GM18868 (cell line): ENCODE data around the gene NEUROD1.
"Not testable (repeated sequence)": the region's sequence is repeated elsewhere in the genome, so short reads cannot be mapped to it uniquely, and the experiment has no call there.

Source experiments
- ATAC-seq: cut with Tn5 transposase; IDR thresholded peaks from one replicate; pipeline ENCODE4 v1.9.1; 2021; ENCODE audit warnings: mild to moderate bottlenecking, moderate library complexity; ENCODE audit not compliant: unreplicated experiment

The NEUROD1 gene

DNA sequence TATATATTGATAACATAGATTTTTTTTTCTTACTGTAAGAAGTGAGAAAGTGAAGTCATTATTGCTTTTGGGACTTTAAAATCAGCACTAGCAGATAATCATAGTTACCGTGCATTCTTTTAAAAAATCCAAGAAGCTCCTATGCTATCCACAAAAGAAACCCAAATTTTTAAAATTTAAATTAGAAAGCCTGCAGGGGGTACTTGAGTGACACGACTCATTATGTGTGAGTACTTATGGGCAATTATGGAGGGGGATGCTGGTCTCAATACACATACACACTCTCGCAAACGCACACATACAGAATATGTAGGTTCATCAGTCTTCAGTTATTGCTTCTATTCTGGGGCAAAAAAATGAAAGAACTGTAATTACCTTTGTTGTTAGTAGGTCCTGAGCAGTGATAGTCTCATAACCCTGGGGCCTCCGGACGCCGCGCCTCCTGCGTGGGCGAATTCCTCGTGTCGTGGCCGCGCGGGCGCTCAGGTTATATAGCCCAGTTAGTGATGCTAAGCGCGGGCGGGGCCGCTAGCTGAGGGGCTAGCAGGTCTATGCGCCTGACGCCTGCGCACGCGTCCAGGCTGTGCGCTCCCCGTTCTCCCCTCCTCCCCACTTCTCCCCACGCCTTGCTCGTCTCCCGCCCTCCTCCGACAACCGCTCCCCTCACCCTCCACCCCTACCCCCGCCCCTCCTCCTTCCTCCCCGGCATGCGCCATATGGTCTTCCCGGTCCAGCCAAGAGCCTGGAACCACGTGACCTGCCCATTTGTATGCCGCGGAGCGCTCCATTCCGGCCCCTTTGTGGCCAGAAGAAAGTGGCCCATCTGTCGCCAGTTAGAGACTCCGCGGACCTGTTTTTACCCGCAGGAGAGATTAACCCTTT, at the start of gene NEUROD1:
Gene NEUROD1 (minus strand): TSS at position 463 of the 882 bp plus-strand sequence. CDS start 1,657 bp downstream, outside the sequence.
- no peak for ATAC-seq

DNA sequence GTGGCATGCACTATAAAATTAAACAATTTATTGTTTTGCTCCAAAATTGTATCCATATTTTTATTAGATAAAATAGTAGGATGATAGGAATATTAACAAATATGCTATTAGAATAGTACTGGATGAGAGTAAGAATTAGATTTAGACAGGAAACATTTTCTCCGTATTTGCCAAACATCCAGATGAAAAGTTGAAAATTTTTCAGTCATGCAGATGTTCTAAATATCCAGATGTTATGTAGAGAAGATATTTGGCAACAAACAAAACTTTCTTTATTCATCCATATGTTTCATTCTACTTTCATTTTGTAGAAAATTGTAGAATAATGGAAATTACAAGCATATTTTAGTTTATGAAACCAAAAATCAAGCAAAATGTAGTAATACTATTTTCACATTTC, 45.2 kb upstream of the NEUROD1 start:
- no peak for ATAC-seq

- no peak for ATAC-seq
Measured at GRCh38 chr2:181724662-181725061, 44.3 kb upstream of the NEUROD1 start.

- ATAC-seq: no peak
Measured at GRCh38 chr2:181723731-181724130, 43.4 kb upstream of the NEUROD1 start.

DNA sequence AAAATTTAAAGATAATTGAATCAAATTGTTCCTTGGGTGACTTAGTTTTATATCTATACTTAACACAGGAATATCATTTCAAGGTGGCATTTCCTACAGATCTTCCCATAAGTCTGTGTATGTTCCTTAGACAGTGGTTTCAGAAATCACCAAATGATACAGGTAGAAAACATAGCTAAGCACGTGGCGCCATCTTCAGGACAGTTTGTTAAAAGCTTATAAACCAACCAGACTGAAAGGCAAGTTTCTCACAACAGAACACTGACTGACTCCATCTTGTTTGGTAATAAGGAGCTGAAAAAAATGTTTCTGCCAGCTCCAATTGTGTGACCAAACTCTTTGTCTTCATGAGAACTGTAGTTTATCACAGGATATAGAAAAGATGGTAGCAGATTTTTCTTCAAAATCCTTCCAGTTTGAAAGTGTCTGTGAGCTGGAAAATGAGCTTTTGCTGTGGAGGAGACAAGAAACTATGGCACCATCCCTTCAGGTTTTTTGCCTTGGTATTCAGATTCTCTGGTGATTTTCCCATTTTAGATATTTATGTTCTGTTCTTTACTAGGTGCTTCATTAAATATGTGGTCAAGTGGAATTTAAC, 34.8 kb upstream of the NEUROD1 start:
- peak; percentile 91 for ATAC-seq

GRCh38 chr2:181711051-181711450, 30.7 kb upstream of the NEUROD1 start:
- ATAC-seq: not testable (repeated sequence)

DNA sequence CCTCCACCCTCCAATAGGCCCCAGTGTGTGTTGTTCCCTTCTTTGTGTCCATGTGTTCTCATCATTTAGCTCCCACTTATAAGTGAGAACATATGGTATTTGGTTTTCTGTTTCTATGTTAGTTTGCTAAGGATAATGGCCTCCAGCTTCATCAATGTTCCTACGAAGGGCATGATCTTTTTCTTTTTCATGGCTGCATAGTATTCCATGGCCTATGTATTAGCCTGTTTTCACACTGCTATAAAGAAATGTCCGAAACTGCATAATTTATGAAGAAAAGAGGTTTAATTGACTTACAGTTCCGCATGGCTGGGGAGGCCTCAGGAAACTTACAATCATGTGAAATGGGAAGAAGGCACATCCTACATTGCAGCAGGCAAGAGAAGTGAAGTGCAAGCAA, 22.2 kb upstream of the NEUROD1 start:
- ATAC-seq: not testable (repeated sequence)

GRCh38 chr2:181698223-181698622, 17.9 kb upstream of the NEUROD1 start:
- no peak for ATAC-seq

- no peak for ATAC-seq
Measured at GRCh38 chr2:181697571-181697970, 17.3 kb upstream of the NEUROD1 start.

DNA sequence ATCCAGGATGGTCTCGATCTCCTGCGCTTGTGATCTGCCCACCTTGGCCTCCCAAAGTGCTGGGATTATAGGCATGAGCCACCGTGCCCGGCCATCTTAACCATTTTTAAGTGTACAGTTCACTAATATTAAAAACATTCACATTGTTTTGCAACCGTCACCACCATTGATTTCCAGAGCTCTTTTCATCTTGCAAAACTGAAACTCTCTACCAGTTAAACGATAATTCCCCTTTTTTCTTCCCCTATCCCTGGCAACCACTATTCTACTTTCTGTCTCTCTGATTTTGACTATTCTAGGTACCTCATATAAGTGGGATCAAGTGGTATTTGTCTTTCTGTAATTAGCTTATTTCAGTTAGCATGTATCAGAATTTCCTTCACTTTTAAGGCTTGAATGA, 16.8 kb upstream of the NEUROD1 start:
- ATAC-seq: no peak

DNA sequence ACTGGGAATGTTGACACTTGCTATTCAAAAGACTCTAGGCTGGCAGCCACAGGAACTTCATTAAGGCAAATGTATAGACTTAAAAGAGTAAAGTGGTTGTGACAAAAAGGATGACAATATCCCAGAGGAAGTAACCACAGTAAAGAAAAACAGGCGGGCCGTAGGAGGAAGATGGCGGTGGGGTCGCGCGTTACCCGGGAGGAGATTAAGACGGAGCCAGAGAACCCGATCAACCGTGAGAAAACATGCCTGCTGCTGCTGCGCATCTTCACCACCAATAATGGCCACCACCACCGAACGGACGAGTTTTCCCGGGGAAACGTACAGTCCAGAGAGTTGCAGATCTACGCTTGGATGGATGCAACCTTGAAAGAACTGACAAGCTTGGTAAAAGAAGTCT, 14.0 kb upstream of the NEUROD1 start:
- ATAC-seq: no peak

GRCh38 chr2:181690860-181691259, 10.5 kb upstream of the NEUROD1 start:
- no peak for ATAC-seq

GRCh38 chr2:181686576-181687185, 6.4 kb upstream of the NEUROD1 start:
- ATAC-seq: no peak

- no peak for ATAC-seq
Measured at GRCh38 chr2:181685150-181685688, 4.9 kb upstream of the NEUROD1 start.

DNA sequence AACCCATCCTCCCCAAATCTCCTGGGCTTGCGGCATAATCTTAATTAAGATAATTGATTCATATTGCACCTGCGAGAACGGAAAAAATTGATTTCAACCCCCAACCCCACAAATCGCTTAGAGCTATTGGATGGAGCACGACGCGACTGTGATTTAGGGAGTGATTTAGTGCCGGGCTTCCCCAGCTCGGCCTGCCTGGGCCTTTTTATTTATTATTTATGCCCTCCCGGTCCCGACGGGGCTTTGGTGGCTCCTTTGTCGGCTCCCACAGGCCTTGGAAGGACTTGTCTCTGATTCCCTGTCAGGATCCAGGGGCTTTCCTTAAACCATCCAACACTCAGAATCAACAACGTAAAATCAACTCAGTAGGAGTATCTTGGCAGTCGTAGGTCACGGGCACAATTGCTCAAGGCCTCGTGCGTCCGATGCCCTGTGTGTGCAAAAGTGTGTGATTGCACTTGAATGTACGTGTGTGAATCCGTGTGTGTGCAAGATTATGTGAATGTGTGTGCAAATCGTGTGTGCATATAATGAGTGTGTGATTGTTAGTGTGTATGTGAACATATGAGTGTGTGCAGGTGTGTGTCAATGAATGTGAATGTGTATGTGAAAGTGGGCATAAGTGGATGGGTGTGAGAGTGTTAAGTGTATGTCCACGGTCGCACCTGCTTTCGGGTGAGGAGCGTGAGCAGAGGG, 4.3 kb upstream of the NEUROD1 start:
- ATAC-seq: no peak

GRCh38 chr2:181683518-181684453, 3.5 kb upstream of the NEUROD1 start:
- ATAC-seq: no peak

GRCh38 chr2:181682795-181683517, 2.6 kb upstream of the NEUROD1 start:
- no peak for ATAC-seq

- no peak for ATAC-seq
Measured at GRCh38 chr2:181682026-181682789, 1.9 kb upstream of the NEUROD1 start.
